Inferior parietal cortex (tissue), 1 donor: ENCODE data around the gene CRYAA.

Experiments
- DNase-seq: peaks from one replicate; pipeline ENCODE4 v3.0.0-alpha.2; 2016; ENCODE audit errors: extremely low spot score

CRYAA gene

DNA sequence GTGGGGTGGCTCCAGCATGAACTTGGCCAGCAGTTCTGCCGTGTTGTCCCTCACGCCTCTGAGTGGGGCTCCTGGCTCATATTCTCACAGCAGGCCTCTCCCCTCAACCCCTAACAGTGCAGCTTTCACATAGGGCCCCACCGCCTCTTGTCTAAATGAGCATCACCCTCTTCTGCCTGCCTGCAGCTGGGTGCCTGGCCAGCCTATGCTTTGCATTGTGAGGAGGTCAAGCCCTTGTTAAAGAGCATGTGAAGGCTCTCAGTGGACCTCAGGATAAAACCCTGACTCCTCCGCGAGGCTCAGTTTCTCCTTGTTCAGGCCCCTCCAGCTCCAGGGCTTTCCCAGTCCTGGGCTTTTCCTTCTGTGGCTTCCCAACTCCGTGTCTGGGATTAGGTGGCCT lies 34.8 kb downstream of the CRYAA start:
- DNase-seq = no peak

DNA sequence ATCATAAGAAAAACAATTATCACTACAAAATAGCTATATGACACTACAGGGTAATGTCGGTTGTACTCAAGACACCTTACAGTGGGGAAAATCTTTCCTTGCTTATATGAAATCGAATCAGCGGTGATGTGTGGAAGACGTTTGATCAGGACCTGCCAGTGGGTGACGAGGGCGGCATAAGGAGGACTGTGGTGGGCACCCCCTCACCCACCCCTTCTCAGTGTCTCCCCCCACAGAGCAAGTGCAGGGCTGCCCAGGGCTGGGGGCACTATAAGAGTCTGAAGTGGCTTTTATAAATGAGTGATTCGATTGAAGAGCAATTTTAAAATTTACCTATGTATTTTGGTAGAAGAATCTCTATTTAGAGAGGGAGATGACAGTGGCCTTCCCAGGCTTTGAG lies 35.8 kb downstream of the CRYAA start:
- no peak for DNase-seq

DNA sequence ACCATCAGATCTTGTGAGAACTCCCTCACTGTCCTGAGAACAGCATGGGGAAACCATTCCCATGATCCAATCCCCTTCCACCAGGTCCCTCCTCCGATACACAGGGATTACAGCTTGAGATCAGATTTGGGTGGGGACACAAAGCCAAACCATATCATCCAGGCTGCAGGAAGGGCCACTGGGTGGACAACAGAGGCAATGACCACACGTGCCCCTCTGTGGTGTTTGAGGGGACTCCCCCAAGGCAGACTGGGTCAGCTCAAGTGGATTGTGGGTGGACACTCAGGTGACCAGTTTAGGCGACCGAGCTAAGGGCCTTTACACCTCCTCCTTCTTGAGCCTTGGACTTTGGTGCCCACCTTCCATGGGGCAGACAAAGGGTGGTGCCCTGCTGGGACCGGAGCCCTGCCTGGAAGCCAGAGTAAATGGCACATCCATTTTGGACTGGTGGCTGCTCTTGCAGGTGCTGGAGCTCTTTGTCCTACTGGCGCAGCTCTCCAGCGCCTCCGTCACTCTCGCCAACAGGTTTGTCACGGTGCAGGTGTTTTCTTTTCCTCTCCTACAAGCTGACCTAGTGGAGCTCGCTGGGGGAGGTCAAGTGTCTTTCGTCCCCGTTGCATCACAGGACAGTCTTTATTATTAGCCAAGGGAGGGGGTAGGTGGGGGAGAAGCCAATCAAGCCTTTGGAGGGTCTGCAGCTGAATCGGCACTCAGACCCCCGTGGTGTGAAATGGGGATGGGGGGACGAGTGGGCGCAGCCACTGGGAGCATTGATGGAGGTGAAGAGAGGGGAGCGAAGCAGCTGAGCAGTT lies 37.6 kb downstream of the CRYAA start:
- DNase-seq = no peak

DNA sequence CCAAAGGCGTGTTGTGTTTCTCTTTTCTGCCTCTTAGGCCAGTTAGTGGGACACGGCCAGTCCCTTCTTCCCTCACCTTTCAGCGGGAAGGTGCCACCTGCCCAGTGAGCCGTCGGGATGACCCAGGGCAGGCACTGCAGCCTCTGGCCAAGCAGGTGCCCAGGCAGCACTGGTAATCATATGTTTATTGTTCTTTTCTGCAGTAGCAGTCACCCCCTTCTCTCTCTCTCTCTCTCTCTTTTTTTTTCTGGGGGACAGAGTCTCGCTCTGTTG lies 38.2 kb downstream of the CRYAA start:
- DNase-seq = no peak

DNA sequence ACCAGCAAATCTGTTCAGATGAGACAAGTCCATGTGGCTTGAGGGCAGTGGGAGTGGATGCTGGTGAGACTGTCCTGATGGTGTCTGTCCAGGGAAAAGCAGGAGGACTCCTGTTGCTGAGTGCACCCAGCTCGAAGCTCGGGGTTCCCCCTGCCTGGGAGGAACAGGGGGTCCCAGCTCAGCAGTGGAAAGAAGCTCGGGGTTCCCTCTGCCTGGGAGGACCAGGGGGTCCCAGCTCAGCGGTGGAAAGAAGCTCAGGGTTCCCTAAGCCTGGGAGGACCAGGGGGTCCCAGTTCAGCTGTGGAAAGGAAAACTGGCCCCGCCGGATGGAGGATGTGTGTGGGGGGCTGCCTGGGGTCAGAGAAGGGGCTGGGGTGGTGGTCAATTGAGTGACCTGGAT lies 39.1 kb downstream of the CRYAA start:
- no peak for DNase-seq

DNA sequence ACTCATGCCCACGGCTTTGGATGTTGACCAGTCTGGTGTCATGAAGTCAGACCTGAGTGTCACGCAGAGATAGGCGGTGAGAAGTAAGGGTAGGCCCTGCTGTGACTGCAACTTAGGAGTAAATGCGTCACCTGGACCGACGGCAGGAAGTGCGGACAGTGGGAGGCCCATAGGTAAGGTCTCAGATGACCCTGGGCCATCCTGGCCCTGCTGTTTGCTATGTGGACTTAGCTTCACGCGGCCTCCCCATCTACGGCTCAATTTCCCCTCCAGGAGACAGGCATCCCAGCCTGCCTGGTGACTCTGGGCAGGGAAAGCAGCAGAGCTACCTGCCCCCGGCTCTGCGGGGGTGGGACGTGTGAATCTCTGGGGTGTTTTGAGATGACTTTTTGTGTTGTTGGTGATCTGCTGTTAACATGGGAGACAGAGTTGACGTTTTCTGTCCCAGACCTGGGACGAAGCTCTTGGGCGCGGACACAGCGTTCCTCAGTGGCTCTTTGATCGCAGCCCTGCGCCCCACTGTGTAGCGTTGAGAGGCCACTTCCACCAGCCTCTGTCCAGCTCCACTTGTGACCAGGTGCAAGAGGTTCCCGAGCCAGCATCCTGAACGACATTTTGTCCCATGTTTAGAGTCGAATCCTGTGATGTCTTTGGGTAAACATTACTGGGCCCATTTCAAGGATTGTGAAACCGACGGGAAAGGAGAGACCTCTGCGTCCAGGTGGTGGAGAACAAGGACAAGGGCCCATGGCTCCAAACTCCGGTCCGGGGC lies 39.9 kb downstream of the CRYAA start:
- no peak for DNase-seq

DNA sequence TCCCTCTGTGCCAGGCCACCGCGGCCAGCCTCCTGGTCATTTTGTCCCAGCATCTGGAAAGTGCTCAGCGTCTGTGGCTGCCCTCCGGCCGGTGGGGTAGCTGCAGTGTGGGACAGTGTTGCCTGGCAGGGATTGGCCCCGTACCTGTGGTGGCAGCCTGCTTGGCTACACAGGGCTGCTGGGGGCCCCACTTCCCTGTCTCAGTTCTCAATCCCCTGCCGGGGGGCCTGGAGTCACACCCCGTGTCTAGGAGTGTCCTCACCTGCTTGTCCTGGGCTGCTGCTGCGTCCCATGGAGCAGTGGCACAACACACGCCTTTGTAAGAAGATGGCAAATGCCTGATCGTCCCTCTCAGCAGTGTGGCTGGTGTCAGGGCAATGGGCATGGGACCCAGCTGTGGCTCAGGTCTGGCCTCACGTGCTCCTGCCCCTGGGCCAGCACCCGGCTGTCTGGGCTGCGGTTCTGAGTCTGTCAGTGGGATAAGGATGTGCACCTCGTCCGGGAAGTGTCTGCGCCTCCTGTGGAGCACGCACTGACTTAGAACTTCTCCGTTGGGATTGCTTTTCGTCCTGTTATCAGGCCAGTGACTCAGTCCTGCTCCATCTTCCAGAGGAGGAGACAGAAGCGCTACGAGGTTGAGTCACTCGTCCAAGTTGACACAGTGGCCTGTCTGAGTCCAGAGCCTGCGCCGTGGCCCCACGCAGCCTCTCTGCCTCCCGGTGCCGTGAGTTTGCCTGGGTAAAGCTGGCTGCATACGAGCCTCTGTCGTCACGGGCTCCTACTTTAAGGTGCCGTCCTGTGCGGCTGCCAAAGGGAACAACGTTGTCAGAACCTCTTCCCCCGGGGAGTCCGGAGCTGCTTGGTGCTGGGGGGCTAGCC lies 41.0 kb downstream of the CRYAA start:
- DNase-seq = no peak

DNA sequence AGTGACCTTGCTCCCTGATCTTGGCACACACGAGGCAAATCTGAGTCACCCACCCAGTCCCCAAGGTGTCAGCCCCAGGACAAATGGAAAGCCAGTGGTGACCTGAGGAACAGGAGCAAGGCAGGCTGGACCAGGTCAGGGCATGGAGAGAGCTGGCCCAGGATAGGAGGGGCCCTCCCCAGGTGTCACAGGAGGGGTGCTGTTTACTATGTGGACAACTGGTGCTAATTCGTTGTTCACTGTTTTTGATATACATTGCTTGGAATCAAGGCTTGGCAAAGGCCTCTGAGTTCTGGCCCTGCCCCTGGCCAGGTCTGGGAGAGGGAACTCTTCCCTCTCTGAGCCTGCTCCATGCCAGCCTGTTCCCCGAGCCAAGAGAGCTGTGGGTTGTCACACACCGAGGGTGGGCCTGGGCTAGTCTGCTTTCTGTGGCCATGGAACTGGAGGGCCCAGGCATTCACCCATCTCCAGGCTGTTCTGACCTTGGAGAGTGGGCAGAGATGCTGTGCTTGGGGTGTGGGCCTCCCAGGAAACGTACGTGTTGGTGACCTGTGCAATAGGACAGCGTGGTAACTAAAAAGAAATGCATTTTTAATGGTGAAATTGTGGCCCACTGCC lies 41.8 kb downstream of the CRYAA start:
- DNase-seq = no peak

DNA sequence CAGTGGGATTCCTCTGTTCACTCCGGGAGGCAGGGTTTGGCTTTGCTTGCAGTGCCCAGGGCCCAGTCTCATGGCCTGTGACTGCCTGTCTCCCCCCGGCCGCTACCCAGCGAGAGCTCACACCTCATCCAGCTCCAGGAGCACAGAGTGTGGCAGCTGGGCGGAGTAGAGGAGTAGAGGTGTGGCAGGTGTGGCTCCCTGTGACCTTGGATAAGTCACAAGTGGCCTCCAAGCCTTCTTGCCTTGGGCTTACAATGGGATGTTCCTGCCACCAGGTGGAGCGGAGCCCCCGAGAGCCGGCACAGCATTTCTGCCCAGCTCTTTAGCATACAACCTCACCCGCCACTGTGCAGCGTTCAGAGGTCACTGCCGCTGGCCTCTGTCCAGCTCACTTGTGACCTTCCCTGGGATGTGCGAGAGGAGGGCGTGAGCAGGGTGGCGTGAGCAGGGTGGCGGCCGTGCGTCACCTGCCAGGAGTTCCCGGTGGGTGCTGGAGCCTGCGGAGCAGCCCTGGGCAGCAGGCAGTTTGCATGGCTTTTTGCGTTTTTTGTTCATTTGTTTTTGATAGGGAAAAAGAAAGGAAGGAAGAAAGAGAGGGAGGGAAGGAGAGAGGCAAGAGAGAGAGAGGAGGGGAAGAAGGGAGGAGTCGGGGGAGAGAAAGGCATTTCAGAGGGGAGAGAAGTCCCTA lies 42.4 kb downstream of the CRYAA start:
- DNase-seq = no peak

DNA sequence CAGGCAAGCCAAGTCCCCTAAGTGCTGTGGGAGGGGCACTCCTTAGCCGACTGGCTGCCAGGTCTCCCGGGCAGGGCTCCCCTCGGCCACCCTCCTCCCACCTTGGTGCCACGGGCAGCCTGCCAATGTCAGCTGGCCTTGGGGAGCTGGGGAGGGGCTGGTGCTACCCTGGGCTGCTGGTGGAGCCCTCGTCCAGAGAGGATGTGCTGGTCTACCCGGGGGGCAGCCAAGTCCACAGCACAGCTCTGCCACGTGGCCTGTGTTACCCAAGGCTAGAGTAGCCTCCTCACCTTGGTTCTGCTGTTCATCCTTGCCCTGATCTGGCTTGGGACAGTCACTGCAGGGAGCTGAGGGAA lies 42.9 kb downstream of the CRYAA start:
- no peak for DNase-seq
